ENCODE measurements around the gene CRYGS.
"Not testable (repeated sequence)": the region's sequence is repeated elsewhere in the genome, so short reads cannot be mapped to it uniquely, and the experiment has no call there.

The CRYGS gene
- 0.59 to 3.3 (median 1.5) reads per million in 18 experiments for total RNA-seq

- no peak for DNase-seq
Measured at GRCh38 chr3:186544281-186544680, at the start of gene CRYGS. TSS of gene CRYGS (minus strand) at chr3:186544380. CDS start at chr3:186544326, 54 bp downstream.

GRCh38 chr3:186593862-186594261, 49.7 kb upstream of the CRYGS start:
- no peak for DNase-seq

GRCh38 chr3:186592682-186593081, 48.5 kb upstream of the CRYGS start:
- no peak for DNase-seq

- DNase-seq: no peak
Measured at GRCh38 chr3:186590580-186591295, 46.6 kb upstream of the CRYGS start.

GRCh38 chr3:186589856-186590579, 45.8 kb upstream of the CRYGS start:
- no peak for DNase-seq

- no peak for DNase-seq
Measured at GRCh38 chr3:186589121-186589520, 44.9 kb upstream of the CRYGS start.

GRCh38 chr3:186588632-186589031, 44.5 kb upstream of the CRYGS start:
- DNase-seq: no peak

GRCh38 chr3:186587183-186587582, 43.0 kb upstream of the CRYGS start:
- DNase-seq: no peak

- DNase-seq: not testable (repeated sequence)
Measured at GRCh38 chr3:186586245-186586644, 42.1 kb upstream of the CRYGS start.

- no peak for DNase-seq
Measured at GRCh38 chr3:186583831-186584230, 39.7 kb upstream of the CRYGS start.

- no peak for DNase-seq
Measured at GRCh38 chr3:186582541-186582940, 38.4 kb upstream of the CRYGS start.

- no peak for DNase-seq
Measured at GRCh38 chr3:186580785-186581184, 36.6 kb upstream of the CRYGS start.

GRCh38 chr3:186577521-186577920, 33.3 kb upstream of the CRYGS start:
- no peak for DNase-seq

- DNase-seq: peak in 1 of 2 donors; percentile 5
Measured at GRCh38 chr3:186571644-186572013, 27.4 kb upstream of the CRYGS start.

- no peak for DNase-seq
Measured at GRCh38 chr3:186570941-186571643, 26.9 kb upstream of the CRYGS start.

- peak; percentile 100 for DNase-seq
Measured at GRCh38 chr3:186570096-186570940, 26.1 kb upstream of the CRYGS start, which contains the start of gene DNAJB11. TSS of gene DNAJB11 (plus strand) at chr3:186570720. CDS start at chr3:186570898, 178 bp downstream.

- no peak for DNase-seq
Measured at GRCh38 chr3:186569779-186570095, 25.6 kb upstream of the CRYGS start.

- not testable (repeated sequence) for DNase-seq
Measured at GRCh38 chr3:186569361-186569760, 25.2 kb upstream of the CRYGS start.

GRCh38 chr3:186567072-186567921, 23.1 kb upstream of the CRYGS start, which contains the start of gene TBCCD1:
TSS of gene TBCCD1 (minus strand) at chr3:186567339. CDS start at chr3:186564329, 3,010 bp downstream.
- peak; percentile 88 to 90 for DNase-seq

GRCh38 chr3:186566772-186567071, 22.5 kb upstream of the CRYGS start:
- no peak for DNase-seq

GRCh38 chr3:186564586-186564985, 20.4 kb upstream of the CRYGS start:
- DNase-seq: no peak
